ENCODE data around the gene TTYH1. TPM values are rescaled to one million over a fixed set of nuclear protein-coding genes. Genes with fewer than 3 reads are reported as not detected.

The TTYH1 gene
- total RNA-seq, 1 experiment from 2014 or later: not detected

DNA sequence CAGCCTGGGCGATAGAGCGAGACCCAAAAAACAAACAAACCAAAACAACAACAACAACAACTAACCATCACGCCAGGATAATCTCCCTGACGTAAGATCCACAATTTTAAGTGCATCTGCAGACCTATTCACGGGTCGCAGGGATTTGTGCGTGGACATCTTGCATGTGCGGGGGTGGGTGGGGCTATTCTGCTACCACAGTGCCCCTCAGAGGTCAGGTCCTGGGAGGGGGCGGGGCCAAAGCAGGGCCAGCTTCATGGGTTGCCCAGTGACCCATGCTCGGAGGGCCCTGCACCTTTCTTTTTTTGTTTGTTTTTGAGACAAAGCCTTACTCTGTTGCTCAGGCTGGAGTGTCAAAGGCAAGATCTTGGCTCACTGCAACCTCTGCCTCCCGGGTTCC lies 60.4 kb downstream of the TTYH1 start:
- no peak for DNase-seq (ENCODE audit: low read depth)

DNA sequence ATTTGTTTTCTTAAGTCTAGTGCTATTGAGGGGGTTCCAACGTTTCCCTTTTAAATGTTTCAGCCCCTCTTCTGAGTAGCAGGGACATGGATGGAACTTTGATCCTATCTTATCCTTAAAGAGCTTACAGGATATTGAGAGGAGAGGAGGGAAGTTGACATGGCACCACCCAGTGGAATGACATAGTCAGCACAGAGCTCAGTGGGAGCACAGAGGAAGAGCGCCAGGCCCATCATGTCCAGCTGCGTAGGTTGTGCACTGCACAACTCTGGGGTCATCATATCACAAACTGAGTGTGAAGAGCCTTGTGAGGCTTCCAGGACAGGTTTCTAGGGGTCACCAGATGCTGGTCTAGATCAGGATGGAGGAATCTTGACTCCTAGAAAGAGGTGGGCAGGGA lies 62.4 kb downstream of the TTYH1 start:
- DNase-seq (ENCODE audit: low read depth): no peak

DNA sequence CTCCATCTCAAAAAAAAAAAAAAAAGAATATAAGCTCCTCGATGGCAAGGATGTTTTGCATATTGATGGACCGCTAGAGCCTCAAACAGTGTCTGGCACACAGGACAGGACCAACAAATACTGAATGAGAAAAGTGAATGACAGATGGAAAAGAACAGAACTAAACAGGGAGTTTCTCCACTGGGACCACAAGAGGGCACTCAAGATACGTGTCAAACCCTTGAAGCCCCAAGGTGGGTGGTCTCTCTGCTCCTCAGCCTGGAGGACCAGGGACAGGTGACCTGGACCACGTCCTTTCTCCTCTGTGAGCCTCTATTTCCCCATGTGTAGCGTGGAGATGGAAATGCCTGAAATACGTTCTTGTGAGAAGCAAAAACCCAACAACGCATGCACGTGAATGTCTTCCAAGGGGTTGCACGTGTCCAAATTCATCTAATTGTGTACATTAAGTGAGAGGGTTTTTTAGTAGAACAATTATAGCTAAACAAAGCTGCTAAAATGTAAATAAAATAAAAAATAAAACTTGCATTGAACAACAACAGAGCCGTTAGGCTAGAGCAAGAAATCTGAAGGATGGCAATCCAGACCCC lies 63.5 kb downstream of the TTYH1 start:
- DNase-seq (ENCODE audit: low read depth): peak; percentile 44

DNA sequence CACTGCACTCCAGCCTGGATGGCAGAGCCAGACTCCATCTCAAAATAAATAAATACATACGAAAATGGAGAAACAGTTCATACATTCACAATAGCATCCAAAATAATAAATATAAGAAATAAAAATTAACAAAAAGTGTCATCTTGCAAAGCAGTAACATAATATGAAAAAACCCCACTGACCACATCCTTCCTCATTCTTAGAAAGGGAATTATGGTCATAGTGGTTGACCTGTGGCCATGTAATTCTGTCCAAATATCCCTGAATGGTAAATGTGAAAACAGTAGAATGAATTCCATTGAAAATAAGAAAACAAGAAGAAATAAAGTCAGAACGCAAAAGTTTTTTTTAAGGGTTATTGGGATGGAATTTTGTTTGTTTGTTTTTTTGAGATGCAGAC lies 64.8 kb downstream of the TTYH1 start:
- DNase-seq (ENCODE audit: low read depth): no peak

DNA sequence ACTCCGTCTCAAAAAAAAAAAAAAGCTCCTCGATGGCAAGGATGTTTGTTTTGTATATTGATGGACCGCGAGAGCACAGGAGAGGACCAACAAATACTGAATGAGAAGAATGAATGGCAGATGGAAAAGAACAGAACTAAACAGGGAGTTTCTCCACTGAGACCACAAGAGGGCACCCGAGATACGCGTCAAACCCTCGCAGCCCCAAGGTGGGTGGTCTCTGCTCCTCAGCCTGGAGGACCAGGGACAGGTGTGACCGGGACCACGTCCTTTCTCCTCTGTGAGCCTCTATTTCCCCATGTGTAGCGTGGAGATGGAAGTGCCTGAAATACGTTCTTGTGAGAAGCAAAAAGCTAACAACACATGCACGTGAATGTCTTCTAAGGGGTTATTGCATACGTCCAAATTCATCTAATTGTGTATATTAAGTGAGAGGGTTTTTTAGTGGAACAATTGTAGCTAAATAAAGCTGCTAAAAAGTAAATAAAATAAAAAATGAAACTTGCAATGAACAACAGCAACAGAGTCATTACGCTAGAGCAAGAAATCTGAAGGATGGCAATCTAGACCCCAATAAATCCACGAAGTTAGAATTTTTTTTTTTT lies 66.2 kb downstream of the TTYH1 start:
- DNase-seq (ENCODE audit: low read depth): peak; percentile 52

DNA sequence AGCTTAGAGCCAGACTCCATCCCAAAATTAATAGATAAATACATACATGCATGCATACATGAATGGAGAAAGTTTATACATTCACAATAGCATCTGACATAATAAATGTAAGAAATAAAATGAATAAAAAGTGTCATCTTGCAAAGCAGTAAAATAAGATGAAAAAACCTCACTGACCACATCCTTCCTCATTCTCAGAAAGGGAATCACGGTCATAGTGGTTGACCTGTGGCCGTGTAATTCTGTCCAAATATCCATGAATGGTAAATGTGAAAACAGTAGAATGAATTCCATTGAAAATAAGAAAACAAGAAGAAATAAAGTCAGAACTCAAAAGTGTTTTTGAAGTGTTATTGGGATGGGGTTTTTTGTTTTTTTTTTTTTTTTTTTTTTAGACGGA lies 67.6 kb downstream of the TTYH1 start:
- peak; percentile 49 for DNase-seq (ENCODE audit: low read depth)

DNA sequence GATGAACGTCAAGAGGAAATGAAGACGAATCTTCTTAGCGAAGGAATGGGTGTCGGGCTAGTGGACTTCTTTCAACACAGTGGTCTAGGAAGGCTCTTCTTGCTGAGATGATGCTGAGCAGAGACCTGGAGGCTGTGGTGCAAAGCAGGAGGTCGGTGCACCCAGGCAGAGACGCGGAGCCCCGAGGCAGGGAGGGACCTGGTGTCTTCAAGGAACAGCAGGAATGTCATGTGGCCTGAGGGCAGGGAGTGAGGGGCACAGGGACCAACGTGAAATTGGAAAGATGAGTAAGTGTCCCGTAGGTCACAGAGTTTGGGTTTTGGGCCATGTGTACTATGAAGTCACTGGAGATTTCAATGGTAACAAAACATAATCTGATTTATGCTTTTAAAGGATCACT lies 69.2 kb downstream of the TTYH1 start:
- DNase-seq (ENCODE audit: low read depth): no peak

DNA sequence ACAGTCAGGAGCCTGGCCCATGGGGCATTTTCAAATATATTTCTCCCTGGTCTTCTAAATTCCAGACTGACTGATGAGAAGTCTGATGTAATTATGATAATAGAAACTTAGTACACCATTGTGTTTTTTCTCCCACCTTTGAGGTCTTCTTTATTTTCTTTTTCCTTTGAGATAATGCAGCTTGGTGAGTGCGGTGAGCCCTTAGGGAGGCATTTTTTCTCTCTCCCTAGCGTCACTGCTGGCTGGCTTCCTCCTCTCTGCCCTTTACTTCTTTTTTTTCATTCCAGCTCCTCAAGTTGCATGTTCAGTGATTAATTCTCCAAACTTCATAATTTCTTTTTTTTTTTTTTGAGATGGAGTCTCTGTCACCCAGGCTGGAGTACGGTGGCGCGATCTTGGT lies 70.6 kb downstream of the TTYH1 start:
- peak; percentile 42 for DNase-seq (ENCODE audit: low read depth)

Other genes with a start within 250 kb of the TTYH1 start
- gene TMC4, start 242.3 kb upstream of the TTYH1 start, total RNA-seq (2014; rRNA removed): 0.40 and 0.51 TPM in 2 replicates
- 123 and 192 TPM in 2 replicates for gene MBOAT7, start 225.9 kb upstream of the TTYH1 start, total RNA-seq (2014; rRNA removed)
- gene TSEN34, start 224.2 kb upstream of the TTYH1 start, total RNA-seq (2014; rRNA removed): 162 and 168 TPM in 2 replicates
- 1,535 and 1,605 TPM in 2 replicates for gene RPS9, start 214.6 kb upstream of the TTYH1 start, total RNA-seq (2014; rRNA removed)
- not detected in 2 replicates for gene LILRB3, start 192.5 kb upstream of the TTYH1 start, total RNA-seq (2014; rRNA removed)
- gene LILRA6, start 172.7 kb upstream of the TTYH1 start, total RNA-seq (2014; rRNA removed): not detected in 2 replicates
- gene LILRB5, start 158.2 kb upstream of the TTYH1 start, total RNA-seq (2014; rRNA removed): not detected in 2 replicates
- gene LILRB2, start 134.4 kb upstream of the TTYH1 start, total RNA-seq (2014; rRNA removed): not detected in 2 replicates
- gene LILRA5, start 102.3 kb upstream of the TTYH1 start, total RNA-seq (2014; rRNA removed): not detected in 2 replicates
- not detected in 2 replicates for gene LILRA4, start 76.3 kb upstream of the TTYH1 start, total RNA-seq (2014; rRNA removed)
- gene LAIR1, start 50.5 kb upstream of the TTYH1 start, total RNA-seq (2014; rRNA removed): not detected in 2 replicates
- 35.4 and 36.7 TPM in 2 replicates for gene LENG8, start 33.7 kb downstream of the TTYH1 start, total RNA-seq (2014; rRNA removed)
- 3.8 and 8.2 TPM in 2 replicates for gene LENG9, start 48.3 kb downstream of the TTYH1 start, total RNA-seq (2014; rRNA removed)
- 9.2 and 9.5 TPM in 2 replicates for gene CDC42EP5, start 57.8 kb downstream of the TTYH1 start, total RNA-seq (2014; rRNA removed)
- not detected in 2 replicates for gene LAIR2, start 87.4 kb downstream of the TTYH1 start, total RNA-seq (2014; rRNA removed)
- not detected in 2 replicates for gene LILRA2, start 158.3 kb downstream of the TTYH1 start, total RNA-seq (2014; rRNA removed)
- gene LILRA1, start 178.2 kb downstream of the TTYH1 start, total RNA-seq (2014; rRNA removed): not detected in 2 replicates
- not detected in 2 replicates for gene LILRB1, start 215.0 kb downstream of the TTYH1 start, total RNA-seq (2014; rRNA removed)
- gene LILRB4, start 247.5 kb downstream of the TTYH1 start, total RNA-seq (2014; rRNA removed): not detected in 2 replicates